AG10803 (cell line): ENCODE results near the gene PPIC.

ENCODE experiments used
- DNase-seq: peaks from one replicate; pipeline ENCODE4 v3.0.0; 2010; ENCODE audit warnings: low read depth
- H3K4me3 ChIP-seq: 2 replicates; pipeline ENCODE4 v1.5.1; 2011; ENCODE audit warnings: mild to moderate bottlenecking, low read length, control low read depth
- TF ChIP-seq, protein P1 (sequence below): conservative IDR thresholded peaks from 2 replicates; pipeline ENCODE4 v1.5.1; 2011; ENCODE audit warnings: mild to moderate bottlenecking, low read length, control low read depth, inconsistent platforms

Gene PPIC

DNA sequence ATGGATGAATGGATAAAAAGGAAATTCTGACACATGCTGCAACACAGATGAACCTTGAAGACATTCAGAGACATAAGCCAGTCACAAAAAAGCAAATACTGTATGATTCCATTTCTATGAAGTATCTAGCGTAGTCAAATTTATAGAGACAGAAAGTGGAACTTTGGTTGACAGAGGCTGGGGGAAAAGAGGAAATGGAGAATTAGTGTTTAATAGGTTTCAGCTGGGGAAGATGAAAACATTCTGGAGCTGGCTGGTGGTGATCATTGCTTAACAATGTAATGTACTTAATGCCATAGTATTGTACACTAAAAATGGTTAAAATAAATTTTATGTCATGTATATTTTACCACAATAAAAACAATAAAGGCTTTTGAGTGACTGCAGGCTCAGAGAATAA lies 24.2 kb downstream of the PPIC start:
- TF ChIP-seq, protein P1, sequence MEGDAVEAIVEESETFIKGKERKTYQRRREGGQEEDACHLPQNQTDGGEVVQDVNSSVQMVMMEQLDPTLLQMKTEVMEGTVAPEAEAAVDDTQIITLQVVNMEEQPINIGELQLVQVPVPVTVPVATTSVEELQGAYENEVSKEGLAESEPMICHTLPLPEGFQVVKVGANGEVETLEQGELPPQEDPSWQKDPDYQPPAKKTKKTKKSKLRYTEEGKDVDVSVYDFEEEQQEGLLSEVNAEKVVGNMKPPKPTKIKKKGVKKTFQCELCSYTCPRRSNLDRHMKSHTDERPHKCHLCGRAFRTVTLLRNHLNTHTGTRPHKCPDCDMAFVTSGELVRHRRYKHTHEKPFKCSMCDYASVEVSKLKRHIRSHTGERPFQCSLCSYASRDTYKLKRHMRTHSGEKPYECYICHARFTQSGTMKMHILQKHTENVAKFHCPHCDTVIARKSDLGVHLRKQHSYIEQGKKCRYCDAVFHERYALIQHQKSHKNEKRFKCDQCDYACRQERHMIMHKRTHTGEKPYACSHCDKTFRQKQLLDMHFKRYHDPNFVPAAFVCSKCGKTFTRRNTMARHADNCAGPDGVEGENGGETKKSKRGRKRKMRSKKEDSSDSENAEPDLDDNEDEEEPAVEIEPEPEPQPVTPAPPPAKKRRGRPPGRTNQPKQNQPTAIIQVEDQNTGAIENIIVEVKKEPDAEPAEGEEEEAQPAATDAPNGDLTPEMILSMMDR = no peak
- H3K4me3 ChIP-seq = no peak overlapping the region; the same call in 1 of the 2 replicates
- peak; percentile 39 for DNase-seq

DNA sequence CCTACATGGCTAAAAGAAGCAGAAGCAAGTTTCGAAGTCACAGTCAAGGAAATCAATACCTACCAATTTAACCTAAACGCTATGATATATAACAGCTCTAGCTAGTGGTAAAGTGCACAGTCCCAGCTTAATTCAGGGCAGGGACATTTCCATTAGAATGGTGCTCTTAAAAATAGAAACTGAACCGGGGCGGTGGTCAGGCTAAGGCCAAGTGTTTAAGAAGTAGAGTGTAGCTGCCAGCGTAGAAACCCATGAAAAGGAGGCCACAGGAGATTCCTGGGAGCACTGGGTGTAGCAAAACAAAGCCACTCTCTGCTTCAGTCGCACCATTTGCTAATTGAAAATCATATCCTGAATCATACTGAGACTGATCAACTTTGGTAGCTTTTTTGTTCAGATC lies 28.8 kb downstream of the PPIC start:
- TF ChIP-seq, protein P1 = no peak
- no peak overlapping the region for H3K4me3 ChIP-seq
- DNase-seq = no peak

DNA sequence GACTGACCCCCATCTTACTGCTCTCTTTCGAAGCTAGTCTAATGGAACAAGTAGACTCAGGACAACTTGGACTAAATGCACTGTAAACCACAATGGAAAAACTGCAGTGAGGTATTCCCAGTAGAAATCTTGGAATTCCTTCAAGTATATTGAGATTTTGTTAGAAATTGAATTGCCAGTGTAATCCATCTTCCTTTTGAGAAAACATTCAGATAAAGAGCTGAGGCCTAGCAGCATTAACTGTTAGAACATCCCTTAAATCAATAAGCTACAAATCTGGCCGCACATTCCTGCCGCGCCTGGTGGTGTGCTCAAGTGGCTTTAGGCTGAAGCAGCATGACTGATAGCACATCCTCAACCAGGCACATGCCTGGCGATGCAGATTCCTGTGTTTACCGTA lies 29.3 kb downstream of the PPIC start:
- H3K4me3 ChIP-seq = no peak overlapping the region
- TF ChIP-seq, protein P1 = no peak
- no peak for DNase-seq

DNA sequence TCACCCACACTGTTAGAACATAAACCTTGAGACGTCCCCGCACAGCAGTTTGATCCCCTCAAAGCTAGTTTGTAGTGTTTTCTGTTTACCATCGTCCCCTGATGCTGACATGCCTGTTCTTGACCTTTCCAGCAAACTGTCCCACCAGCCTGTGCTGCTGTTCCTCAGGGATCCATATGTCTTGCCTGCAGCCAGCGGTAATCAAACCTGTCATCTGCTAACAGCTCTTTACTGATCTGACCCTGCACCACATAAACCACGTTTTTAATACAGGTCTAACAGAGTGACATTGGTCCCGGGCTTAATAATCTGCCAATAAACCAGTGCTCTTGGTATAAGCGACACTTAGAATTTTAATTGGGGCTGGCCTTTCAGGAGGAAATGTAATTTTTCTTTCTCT lies 34.7 kb downstream of the PPIC start:
- TF ChIP-seq, protein P1 = no peak
- DNase-seq = no peak
- H3K4me3 ChIP-seq = no peak overlapping the region

DNA sequence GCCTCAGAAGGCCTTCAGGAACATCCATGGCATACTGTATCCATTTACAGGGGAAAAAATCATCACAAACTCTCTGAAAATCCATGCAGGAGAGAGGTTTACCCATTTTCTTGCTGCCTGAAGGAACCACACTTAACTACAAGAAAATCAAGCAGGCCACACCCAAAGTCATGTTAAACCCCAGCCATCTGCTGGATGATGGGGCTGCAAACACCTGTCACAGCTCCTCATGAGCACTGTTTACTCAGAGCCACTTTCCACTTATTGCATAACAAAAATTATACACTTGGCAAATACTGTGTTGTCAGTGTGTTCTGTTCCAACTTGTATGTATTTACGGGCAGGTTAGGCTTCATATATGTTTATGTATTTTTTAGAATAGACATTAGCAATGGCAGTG lies 35.8 kb downstream of the PPIC start:
- TF ChIP-seq, protein P1 = no peak
- H3K4me3 ChIP-seq = no peak overlapping the region
- DNase-seq = no peak

DNA sequence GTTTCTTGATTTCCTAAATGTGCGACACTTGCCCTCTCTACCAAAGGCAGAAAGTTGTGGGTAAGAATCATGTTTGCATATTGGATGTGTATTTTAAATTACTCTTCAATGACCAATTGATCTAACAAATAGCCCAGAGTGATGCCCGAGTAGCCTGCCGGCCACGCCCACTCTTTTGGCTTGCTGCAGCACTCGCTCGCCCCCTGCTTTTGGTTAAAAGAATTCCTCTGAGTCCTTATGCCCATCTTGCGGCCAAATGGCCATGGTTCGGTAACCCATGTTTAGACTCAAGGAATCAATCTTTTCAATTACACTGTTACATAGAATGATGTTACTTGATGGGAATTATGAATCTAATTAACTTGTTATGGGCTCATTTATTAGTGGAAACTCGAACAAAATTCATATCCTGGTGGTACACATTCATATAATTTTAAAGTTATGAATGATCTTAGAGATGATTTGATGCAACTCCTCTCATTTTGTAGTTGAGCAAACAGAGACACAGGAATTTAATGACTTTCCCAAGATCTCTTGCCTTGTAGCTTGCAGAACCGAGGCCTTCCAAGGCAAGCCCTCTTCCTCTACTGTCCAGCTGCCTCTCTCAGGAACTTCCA lies 36.5 kb downstream of the PPIC start:
- TF ChIP-seq, protein P1 = peak; percentile 53
- DNase-seq = peak; percentile 55
- no peak overlapping the region for H3K4me3 ChIP-seq

DNA sequence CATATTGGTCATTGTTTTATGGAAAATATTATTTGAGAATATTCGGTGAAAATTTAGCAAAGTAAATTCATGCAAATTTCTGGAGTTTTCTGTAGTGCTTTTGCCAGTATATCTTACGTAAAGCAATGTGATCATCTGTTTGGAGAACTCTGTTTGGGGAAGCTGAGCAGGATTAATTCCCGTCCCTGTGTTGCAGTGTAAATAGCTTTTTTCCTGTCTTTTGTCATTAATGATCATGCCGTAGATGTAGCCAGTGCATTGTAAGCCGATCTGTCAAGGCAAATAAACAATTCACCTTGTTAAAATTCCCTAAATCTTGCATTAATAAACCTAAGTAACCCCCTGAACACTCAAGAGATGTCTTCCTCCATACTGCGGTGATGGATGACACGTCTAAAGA lies 39.2 kb downstream of the PPIC start:
- DNase-seq = no peak
- H3K4me3 ChIP-seq = no peak overlapping the region
- TF ChIP-seq, protein P1 = no peak
